ENCODE measurements around the gene ZNF680. TPM values are rescaled to one million over a fixed set of nuclear protein-coding genes. Genes with fewer than 3 reads are reported as not detected.

ZNF680 gene
- total and polyA plus RNA-seq, 2 donors from 2014 or later: 7.3 to 20.7 TPM

DNA sequence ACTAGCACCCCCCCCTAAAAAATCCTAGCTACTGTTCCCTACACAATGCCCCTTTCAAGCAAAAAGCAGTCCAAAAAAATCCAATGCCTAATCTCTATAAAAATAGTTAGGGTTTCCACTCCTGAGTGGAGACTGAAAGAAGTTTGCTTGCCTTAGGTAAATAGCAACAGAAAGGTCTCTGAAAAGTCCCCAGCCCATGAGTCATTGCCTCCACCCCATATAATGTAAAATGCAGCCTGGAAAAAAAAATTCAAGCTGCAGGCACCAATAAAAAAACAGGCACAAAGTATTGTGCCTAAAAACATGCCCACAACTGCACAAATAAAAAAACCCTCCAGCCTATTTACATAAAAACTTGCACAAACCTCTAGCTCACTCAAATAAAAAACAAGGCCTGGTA is 47.5 kb downstream of the ZNF680 start:
- DNase-seq (no peak), FAIRE-seq (no peak)
- peaks cover 1 to 16% (median 6%) of the 10 kb centered on the region in 3 donors for H3K9me3 ChIP-seq (ENCODE audit: control insufficient read depth in 2 of 3, insufficient read depth in 1 of 3, low read length in 3 of 3)
- intact Hi-C loops (cut with DNase I): no loop called here
- no peaks in the 10 kb centered on the region for H3K4me1 ChIP-seq (ENCODE audit: control insufficient read depth in 2 of 3, insufficient read depth in 2 of 3, low read depth in 1 of 3, low read length in 3 of 3)
- no peak overlapping the region for H3K27ac ChIP-seq (ENCODE audit: low read depth in 2 of 2, low read length in 2 of 2)
- no peak overlapping the region for H3K9ac ChIP-seq (ENCODE audit: low read length in 3 of 3)
- H3K27me3 ChIP-seq (ENCODE audit: control insufficient read depth, insufficient read depth, low read length): no peaks in the 10 kb centered on the region
- H3K4me3 ChIP-seq (ENCODE audit: low read length in 3 of 3): no peak overlapping the region
- TF ChIP-seq, protein P1, sequence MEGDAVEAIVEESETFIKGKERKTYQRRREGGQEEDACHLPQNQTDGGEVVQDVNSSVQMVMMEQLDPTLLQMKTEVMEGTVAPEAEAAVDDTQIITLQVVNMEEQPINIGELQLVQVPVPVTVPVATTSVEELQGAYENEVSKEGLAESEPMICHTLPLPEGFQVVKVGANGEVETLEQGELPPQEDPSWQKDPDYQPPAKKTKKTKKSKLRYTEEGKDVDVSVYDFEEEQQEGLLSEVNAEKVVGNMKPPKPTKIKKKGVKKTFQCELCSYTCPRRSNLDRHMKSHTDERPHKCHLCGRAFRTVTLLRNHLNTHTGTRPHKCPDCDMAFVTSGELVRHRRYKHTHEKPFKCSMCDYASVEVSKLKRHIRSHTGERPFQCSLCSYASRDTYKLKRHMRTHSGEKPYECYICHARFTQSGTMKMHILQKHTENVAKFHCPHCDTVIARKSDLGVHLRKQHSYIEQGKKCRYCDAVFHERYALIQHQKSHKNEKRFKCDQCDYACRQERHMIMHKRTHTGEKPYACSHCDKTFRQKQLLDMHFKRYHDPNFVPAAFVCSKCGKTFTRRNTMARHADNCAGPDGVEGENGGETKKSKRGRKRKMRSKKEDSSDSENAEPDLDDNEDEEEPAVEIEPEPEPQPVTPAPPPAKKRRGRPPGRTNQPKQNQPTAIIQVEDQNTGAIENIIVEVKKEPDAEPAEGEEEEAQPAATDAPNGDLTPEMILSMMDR (IDR thresholded peaks at IDR 0.05; ENCODE audit: borderline replicate concordance, extremely low read depth, insufficient read depth): no peak
- H3K36me3 ChIP-seq (ENCODE audit: control insufficient read depth in 2 of 3, insufficient read depth in 3 of 3, low read length in 3 of 3): no peaks in the 10 kb centered on the region

DNA sequence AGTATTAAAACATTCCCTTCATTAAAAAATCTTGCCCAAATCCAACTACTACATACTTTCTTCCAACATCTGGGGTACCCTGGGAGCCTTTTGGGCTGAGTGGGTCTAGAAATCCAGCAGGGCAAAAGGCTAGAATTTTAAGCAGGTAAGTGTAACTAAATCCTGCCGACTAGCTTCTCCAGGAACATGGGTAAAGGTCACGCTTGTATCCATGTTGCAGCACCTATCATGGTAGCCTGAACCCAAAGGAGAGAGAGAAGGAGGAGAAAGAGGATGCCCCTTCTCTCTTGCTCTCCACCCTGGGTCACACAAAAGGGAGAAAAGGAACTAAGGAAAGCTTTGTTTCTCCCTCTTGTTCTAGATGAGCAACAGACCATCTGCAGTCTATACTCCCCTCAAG is 53.3 kb downstream of the ZNF680 start:
- Histone ChIP-seq H3K4me1 (ENCODE audit: control insufficient read depth in 2 of 3, insufficient read depth in 2 of 3, low read depth in 1 of 3, low read length in 3 of 3) (no peaks in the 10 kb centered on the region), H3K36me3 (ENCODE audit: control insufficient read depth in 2 of 3, insufficient read depth in 3 of 3, low read length in 3 of 3) (no peaks in the 10 kb centered on the region), H3K4me3 (ENCODE audit: low read length in 3 of 3) (no peak overlapping the region), H3K27me3 (ENCODE audit: control insufficient read depth, insufficient read depth, low read length) (no peaks in the 10 kb centered on the region), H3K27ac (ENCODE audit: low read depth in 2 of 2, low read length in 2 of 2) (no peak overlapping the region), H3K9me3 (ENCODE audit: control insufficient read depth in 2 of 3, insufficient read depth in 1 of 3, low read length in 3 of 3) (peaks cover 2 to 12% (median 5%) of the 10 kb centered on the region in 3 donors), H3K9ac (ENCODE audit: low read length in 3 of 3) (no peak overlapping the region)
- intact Hi-C loops (cut with DNase I): no loop called here
- DNase-seq (no peak), FAIRE-seq (no peak)
- TF ChIP-seq, protein P1 (IDR thresholded peaks at IDR 0.05; ENCODE audit: borderline replicate concordance, extremely low read depth, insufficient read depth): no peak

- Histone ChIP-seq H3K4me1 (ENCODE audit: control insufficient read depth in 2 of 3, insufficient read depth in 2 of 3, low read depth in 1 of 3, low read length in 3 of 3) (no peaks in the 10 kb centered on the region), H3K27ac (ENCODE audit: low read depth in 2 of 2, low read length in 2 of 2) (no peak overlapping the region), H3K9ac (ENCODE audit: low read length in 3 of 3) (no peak overlapping the region), H3K27me3 (ENCODE audit: control insufficient read depth, insufficient read depth, low read length) (no peaks in the 10 kb centered on the region), H3K9me3 (ENCODE audit: control insufficient read depth in 2 of 3, insufficient read depth in 1 of 3, low read length in 3 of 3) (peaks cover under 1 to 14% (median 1%) of the 10 kb centered on the region in 3 donors), H3K4me3 (ENCODE audit: low read length in 3 of 3) (no peak overlapping the region), H3K36me3 (ENCODE audit: control insufficient read depth in 2 of 3, insufficient read depth in 3 of 3, low read length in 3 of 3) (no peaks in the 10 kb centered on the region)
- no peak for DNase-seq
- TF ChIP-seq, protein P1 (IDR thresholded peaks at IDR 0.05; ENCODE audit: borderline replicate concordance, extremely low read depth, insufficient read depth): no peak
- intact Hi-C loops (cut with DNase I): no loop called here
- FAIRE-seq: no peak
Measured at GRCh38 chr7:64504581-64505120, 58.2 kb downstream of the ZNF680 start.

- Histone ChIP-seq H3K27me3 (ENCODE audit: control insufficient read depth, insufficient read depth, low read length) (no peaks in the 10 kb centered on the region), H3K9me3 (ENCODE audit: control insufficient read depth in 2 of 3, insufficient read depth in 1 of 3, low read length in 3 of 3) (peaks cover 0 to 4% (median 0%) of the 10 kb centered on the region in 3 donors), H3K9ac (ENCODE audit: low read length in 3 of 3) (no peak overlapping the region), H3K4me3 (ENCODE audit: low read length in 3 of 3) (no peak overlapping the region), H3K27ac (ENCODE audit: low read depth in 2 of 2, low read length in 2 of 2) (no peak overlapping the region), H3K4me1 (ENCODE audit: control insufficient read depth in 2 of 3, insufficient read depth in 2 of 3, low read depth in 1 of 3, low read length in 3 of 3) (no peaks in the 10 kb centered on the region), H3K36me3 (ENCODE audit: control insufficient read depth in 2 of 3, insufficient read depth in 3 of 3, low read length in 3 of 3) (no peaks in the 10 kb centered on the region)
- intact Hi-C loops (cut with DNase I): no loop called here
- TF ChIP-seq, protein P1 (IDR thresholded peaks at IDR 0.05; ENCODE audit: borderline replicate concordance, extremely low read depth, insufficient read depth): no peak
- no peak for FAIRE-seq
- DNase-seq: no peak
Measured at GRCh38 chr7:64498270-64498669, 64.6 kb downstream of the ZNF680 start.
